HCT116 (cell line): ENCODE data around the gene HNF4A. TPM values are rescaled to one million over a fixed set of nuclear protein-coding genes. Genes with fewer than 3 reads are reported as not detected.
A peak's percentile ranks its signal among the peaks of the same experiment; 100 is the strongest.

Experiments used
- ATAC-seq: fragments of 200-7000 bp; cut with Tn5 transposase; 2 replicates; pipeline ENCODE4 v1.9.1; 2020; ENCODE audit warnings: mild to moderate bottlenecking, moderate library complexity
- BruUV-seq: library from RNA; stranded (reverse); fragments of 400-500 nt; replicated peaks from 2 replicates; lab custom pipeline; 2021; lab: Mats Ljungman, UMichigan
- CTCF ChIA-PET: fragments of 300-600 bp; sonication (Branson Sonifier 250); formaldehyde crosslinking; loops from one replicate; lab custom pipeline; 2021; ENCODE audit warnings: antibody characterized with exemption; lab: Charles Lee
- POLR2A ChIA-PET: fragments of 300-600, 350-600 bp; sonication (Branson Sonifier 250); formaldehyde crosslinking; loops from one replicate; lab custom pipeline; 2021; ENCODE audit warnings: antibody characterized with exemption; lab: Charles Lee
- RAD21 ChIA-PET, 2 experiments: fragments of 300-600 bp; sonication (Branson Sonifier 250); formaldehyde crosslinking; loops; one replicate each; lab custom pipeline; 2023; ENCODE audit warnings: low total read pairs in 2 of 2; ENCODE audit not compliant: uncharacterized antibody in 2 of 2, unreplicated experiment in 2 of 2, low non-redundant PET in 1 of 2; lab: Charles Lee
- DNase-seq: peaks from one replicate; pipeline ENCODE4 v3.0.0-alpha.2; 2010; ENCODE audit warnings: low read depth, low spot score
- H2AFZ ChIP-seq: fragments of 200-600 bp; shearing (Covaris generic), sonication (generic); 2 replicates; pipeline ENCODE4 v1.6.1; 2017; ENCODE audit warnings: low read depth, mixed run types, mixed read lengths, antibody characterized with exemption, low read length; ENCODE audit not compliant: poor library complexity, severe bottlenecking
- H3K27ac ChIP-seq: 2 replicates; pipeline ENCODE4 v1.5.1; 2012; ENCODE audit warnings: low read depth, low read length
- H3K27me3 ChIP-seq: fragments of 200-600 bp; sonication (generic); 2 replicates; pipeline ENCODE4 v1.6.1; 2016; ENCODE audit warnings: mixed run types, low read length, mixed read lengths; ENCODE audit not compliant: insufficient read depth
- H3K36me3 ChIP-seq, 2 experiments: fragments of 200-500 bp in 1 of 2; fragments of 200-600 bp in 1 of 2; sonication (Bioruptor generic) in 1 of 2; sonication (generic) in 1 of 2; 2 replicates each; pipeline versions ENCODE4 v1.5.1 to v1.6.1; 2014 to 2016; ENCODE audit warnings: low read length in 2 of 2, inconsistent platforms in 1 of 2, mixed read lengths in 1 of 2, mixed run types in 1 of 2; ENCODE audit not compliant: insufficient read depth in 2 of 2, control insufficient read depth in 1 of 2
- H3K4me1 ChIP-seq, 2 experiments: fragments of 200-600 bp in 1 of 2; sonication (generic) in 1 of 2; 2 replicates each; pipeline versions ENCODE4 v1.5.1 to v1.6.1; 2012 to 2017; ENCODE audit warnings: low read length in 2 of 2, inconsistent platforms in 1 of 2, mild to moderate bottlenecking in 1 of 2, mixed read lengths in 1 of 2, mixed run types in 1 of 2, moderate library complexity in 1 of 2; ENCODE audit not compliant: insufficient read depth in 2 of 2, control insufficient read depth in 1 of 2
- H3K4me2 ChIP-seq: fragments of 200-600 bp; sonication (generic); 2 replicates; pipeline ENCODE4 v1.6.1; 2017; ENCODE audit warnings: mixed run types, low read length, mixed read lengths
- H3K4me3 ChIP-seq, 2 experiments: fragments of 200-600 bp in 1 of 2; sonication (generic) in 1 of 2; replicated peaks in 1 of 2; 2 replicates each; pipeline ENCODE4 v1.5.1; 2011 to 2016; ENCODE audit warnings: low read length in 2 of 2, control low read depth in 1 of 2, low read depth in 1 of 2, mild to moderate bottlenecking in 1 of 2, mixed read lengths in 1 of 2, mixed run types in 1 of 2
- H3K79me2 ChIP-seq: fragments of 200-600 bp; sonication (generic); 2 replicates; pipeline ENCODE4 v1.6.1; 2017; ENCODE audit warnings: mild to moderate bottlenecking, mixed run types, low read length, moderate library complexity, mixed read lengths; ENCODE audit not compliant: insufficient read depth
- H3K9ac ChIP-seq: fragments of 200-600 bp; sonication (generic); 2 replicates; pipeline ENCODE4 v1.6.1; 2016; ENCODE audit warnings: low read length, mixed read lengths
- H3K9me2 ChIP-seq: fragments of 200-600 bp; sonication (generic), shearing (Covaris generic); 2 replicates; pipeline ENCODE4 v1.6.1; 2017; ENCODE audit warnings: mixed run types, mild to moderate bottlenecking, moderate library complexity; ENCODE audit not compliant: insufficient read depth
- H3K9me3 ChIP-seq, 2 experiments: fragments of 200-500 bp in 1 of 2; fragments of 200-600 bp in 1 of 2; sonication (Bioruptor generic) in 1 of 2; sonication (generic) in 1 of 2; 2 replicates each; pipeline ENCODE4 v1.6.1; 2014 to 2017; ENCODE audit warnings: low read length in 2 of 2, mixed read lengths in 2 of 2, inconsistent platforms in 1 of 2, low read depth in 1 of 2, mild to moderate bottlenecking in 1 of 2, mixed run types in 1 of 2, moderate library complexity in 1 of 2; ENCODE audit not compliant: control insufficient read depth in 1 of 2, insufficient read depth in 1 of 2
- H4K20me1 ChIP-seq: fragments of 200-600 bp; sonication (generic), shearing (Covaris generic); 2 replicates; pipeline ENCODE4 v1.6.1; 2017; ENCODE audit warnings: mixed run types, mild to moderate bottlenecking, moderate library complexity; ENCODE audit not compliant: insufficient read depth
- ELF1 ChIP-seq: IDR thresholded peaks from 2 replicates; pipeline ENCODE4 v1.6.1; 2012; ENCODE audit warnings: low read depth, borderline replicate concordance
- EZH2phosphoT487 ChIP-seq: fragments of 200-600 bp; IDR thresholded peaks from 2 replicates; pipeline ENCODE4 v1.6.1; 2018; ENCODE audit warnings: antibody characterized with exemption, borderline replicate concordance
- FOSL1 ChIP-seq: IDR thresholded peaks from 2 replicates; pipeline ENCODE4 v1.6.1; 2012; ENCODE audit warnings: low read depth
- JUND ChIP-seq: IDR thresholded peaks from 2 replicates; pipeline ENCODE4 v1.6.1; 2012
- MAX ChIP-seq: IDR thresholded peaks from 2 replicates; pipeline ENCODE4 v1.6.1; 2012
- POLR2A ChIP-seq: IDR thresholded peaks from 2 replicates; pipeline ENCODE4 v1.7.0; 2011; ENCODE audit warnings: borderline replicate concordance; ENCODE audit not compliant: insufficient read depth, insufficient read length; ENCODE audit errors: extremely low read depth
- RAD21 ChIP-seq: IDR thresholded peaks from 2 replicates; pipeline ENCODE4 v1.6.1; 2012; ENCODE audit warnings: low read depth, mild to moderate bottlenecking
- REST ChIP-seq: IDR thresholded peaks from 2 replicates; pipeline ENCODE4 v1.6.1; 2012; ENCODE audit warnings: low read depth
- SIN3A ChIP-seq: IDR thresholded peaks from 2 replicates; pipeline ENCODE4 v1.6.1; 2012; ENCODE audit warnings: low read depth
- SP1 ChIP-seq: IDR thresholded peaks from 2 replicates; pipeline ENCODE4 v1.6.1; 2012; ENCODE audit warnings: low read depth
- SRF ChIP-seq: IDR thresholded peaks from 2 replicates; pipeline ENCODE4 v1.6.1; 2012; ENCODE audit warnings: low read depth
- YY1 ChIP-seq: IDR thresholded peaks from 2 replicates; pipeline ENCODE4 v1.6.1; 2011; ENCODE audit warnings: low read length, low read depth, moderate library complexity, mild to moderate bottlenecking; ENCODE audit not compliant: insufficient replicate concordance; ENCODE audit errors: extremely low read depth
- ZBTB33 ChIP-seq: IDR thresholded peaks from 2 replicates; pipeline ENCODE4 v1.6.1; 2011; ENCODE audit warnings: mild to moderate bottlenecking, low read length, moderate library complexity; ENCODE audit not compliant: insufficient replicate concordance; ENCODE audit errors: extremely low read depth
- ZNF274 ChIP-seq: fragments of 200-500 bp; sonication (Bioruptor generic); IDR thresholded peaks from 2 replicates; pipeline ENCODE4 v1.6.1; 2014; ENCODE audit warnings: mild to moderate bottlenecking, low read depth, low read length, inconsistent platforms
- intact Hi-C: fragments of 100-400 bp; cut with micrococcal nuclease; formaldehyde crosslinking; loops from 2 replicates; pipeline ENCODE4 v1.10.0; 2022
- total RNA-seq: library from RNA; stranded (reverse); gene quantifications from one replicate; pipeline ENCODE4 v1.2.1, GENCODE V29; 2021; ENCODE audit not compliant: unreplicated experiment
- TF ChIP-seq, protein P1 (sequence below), 3 experiments: fragments of 200-600 bp in 1 of 3; sonication (generic) in 1 of 3; IDR thresholded peaks in 2 of 3; conservative IDR thresholded peaks in 1 of 3; 2 replicates each; pipeline ENCODE4 v1.5.1; 2012 to 2017; ENCODE audit warnings: low read depth in 2 of 3, low read length in 2 of 3, antibody characterized with exemption in 1 of 3, borderline replicate concordance in 1 of 3, control low read depth in 1 of 3, mild to moderate bottlenecking in 1 of 3, mixed read lengths in 1 of 3, mixed run types in 1 of 3, moderate library complexity in 1 of 3; ENCODE audit not compliant: insufficient read depth in 1 of 3

HNF4A gene
- total RNA-seq, 1 experiment from 2014 or later = 7.4 TPM

GRCh38 chr20:44314870-44315269 lies 40.6 kb upstream of the HNF4A start (continued):
- TF ChIP-seq ZBTB33 (no peak), ZNF274 (no peak), ELF1 (no peak), SP1 (no peak), SIN3A (no peak), EZH2phosphoT487 (no peak), JUND (no peak)
- TF ChIP-seq, protein P1, sequence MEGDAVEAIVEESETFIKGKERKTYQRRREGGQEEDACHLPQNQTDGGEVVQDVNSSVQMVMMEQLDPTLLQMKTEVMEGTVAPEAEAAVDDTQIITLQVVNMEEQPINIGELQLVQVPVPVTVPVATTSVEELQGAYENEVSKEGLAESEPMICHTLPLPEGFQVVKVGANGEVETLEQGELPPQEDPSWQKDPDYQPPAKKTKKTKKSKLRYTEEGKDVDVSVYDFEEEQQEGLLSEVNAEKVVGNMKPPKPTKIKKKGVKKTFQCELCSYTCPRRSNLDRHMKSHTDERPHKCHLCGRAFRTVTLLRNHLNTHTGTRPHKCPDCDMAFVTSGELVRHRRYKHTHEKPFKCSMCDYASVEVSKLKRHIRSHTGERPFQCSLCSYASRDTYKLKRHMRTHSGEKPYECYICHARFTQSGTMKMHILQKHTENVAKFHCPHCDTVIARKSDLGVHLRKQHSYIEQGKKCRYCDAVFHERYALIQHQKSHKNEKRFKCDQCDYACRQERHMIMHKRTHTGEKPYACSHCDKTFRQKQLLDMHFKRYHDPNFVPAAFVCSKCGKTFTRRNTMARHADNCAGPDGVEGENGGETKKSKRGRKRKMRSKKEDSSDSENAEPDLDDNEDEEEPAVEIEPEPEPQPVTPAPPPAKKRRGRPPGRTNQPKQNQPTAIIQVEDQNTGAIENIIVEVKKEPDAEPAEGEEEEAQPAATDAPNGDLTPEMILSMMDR (IDR thresholded peaks at IDR 0.05 in 2 of 3, conservative IDR thresholded peaks at IDR 0.05 in 1 of 3; ENCODE audit: borderline replicate concordance in 1 of 3, insufficient read depth in 1 of 3, low read depth in 2 of 3, low read length in 2 of 3) = no peak

GRCh38 chr20:44319839-44320422 lies 35.6 kb upstream of the HNF4A start:
- H3K4me3 ChIP-seq = no peak overlapping the region
- no peaks in the 10 kb centered on the region for H3K27me3 ChIP-seq
- H3K9me2 ChIP-seq = no peaks in the 10 kb centered on the region
- ChIA-PET RAD21 (no interaction called here), POLR2A (no interaction called here), CTCF (interaction anchor here (1.1 to 4.5 kb wide), 3 partner anchors 9 to 103 kb away, joined by 3 to 27 read pairs (median 4); partner anchors contain the start of gene FITM2)
- ATAC-seq = no peak
- no TSS peak for BruUV-seq
- H3K36me3 ChIP-seq = no peaks in the 10 kb centered on the region
- no peak overlapping the region for H3K4me2 ChIP-seq
- H2AFZ ChIP-seq = peak overlapping the region; percentile 6
- H3K4me1 ChIP-seq = peaks cover 20 to 23% of the 10 kb centered on the region in 2 experiments; a peak in 3 of 4 replicates
- no peaks in the 10 kb centered on the region for H3K79me2 ChIP-seq
- intact Hi-C loops = loop anchor here (10.0 kb wide), 1 partner anchor 145 kb away; no protein-coding TSS in a partner anchor
- H3K9me3 ChIP-seq = no peaks in the 10 kb centered on the region
- no peak for DNase-seq
- H3K9ac ChIP-seq = no peak overlapping the region
- no peaks in the 10 kb centered on the region for H4K20me1 ChIP-seq
- H3K27ac ChIP-seq = no peak overlapping the region
- no peak for TF ChIP-seq RAD21
- no peak for TF ChIP-seq JUND
- TF ChIP-seq SRF = no peak
- TF ChIP-seq REST = no peak
- TF ChIP-seq POLR2A = no peak
- TF ChIP-seq ZNF274 = no peak
- no peak for TF ChIP-seq YY1
- TF ChIP-seq FOSL1 = no peak
- no peak for TF ChIP-seq ELF1
- TF ChIP-seq MAX = no peak
